Sigmoid colon (tissue), 7 donors: Measurements from ENCODE around the gene CDK5. TPM values are rescaled to one million over a fixed set of nuclear protein-coding genes. Genes with fewer than 3 reads are reported as not detected.

Experiments
- DNase-seq: peaks from one replicate; pipeline ENCODE4 v3.0.0-alpha.2; 2019
- H3K27ac ChIP-seq, 4 donors: fragments of 200-600 bp; sonication (generic); one replicate each; pipeline ENCODE4 v1.5.1; 2016 to 2019; ENCODE audit warnings: mild to moderate bottlenecking in 1 of 4
- H3K27me3 ChIP-seq, 3 donors: fragments of 200-600 bp; sonication (generic); one replicate each; pipeline ENCODE4 v1.5.1; 2019; ENCODE audit warnings: mild to moderate bottlenecking in 1 of 3
- H3K36me3 ChIP-seq, 4 donors: fragments of 200-600 bp; sonication (generic); one replicate each; pipeline ENCODE4 v1.5.1; 2016 to 2019
- H3K4me1 ChIP-seq, 4 donors: fragments of 200-600 bp; sonication (generic); one replicate each; pipeline ENCODE4 v1.5.1; 2017 to 2019
- H3K4me3 ChIP-seq, 4 donors: fragments of 200-600 bp; sonication (generic); one replicate each; pipeline ENCODE4 v1.5.1; 2017 to 2019; ENCODE audit warnings: mild to moderate bottlenecking in 2 of 4, moderate library complexity in 1 of 4
- H3K9me3 ChIP-seq, 4 donors: fragments of 200-600 bp in 3 of 4; sonication (generic) in 3 of 4; one replicate each; pipeline versions ENCODE4 v1.5.1 to v1.6.1; 2013 to 2019
- CTCF ChIP-seq, 4 experiments: fragments of 450-650 bp in 3 of 4; fragments of 200-600 bp in 1 of 4; IDR thresholded peaks; one replicate each; pipeline ENCODE4 v1.5.1; 2016 to 2019; ENCODE audit warnings: antibody characterized with exemption in 4 of 4, mild to moderate bottlenecking in 3 of 4, moderate library complexity in 2 of 4
- EP300 ChIP-seq, 4 donors: sonication (generic); formaldehyde crosslinking; IDR thresholded peaks; one replicate each; pipeline ENCODE4 v1.6.1; 2017; ENCODE audit warnings: antibody characterized with exemption in 4 of 4
- POLR2A ChIP-seq, 2 donors: fragments of 450-650 bp; IDR thresholded peaks; one replicate each; pipeline ENCODE4 v1.6.1; 2016; ENCODE audit warnings: antibody characterized with exemption in 2 of 2, mild to moderate bottlenecking in 2 of 2, moderate library complexity in 2 of 2
- POLR2AphosphoS5 ChIP-seq, 4 donors: sonication (generic); formaldehyde crosslinking; IDR thresholded peaks; one replicate each; pipeline ENCODE4 v1.6.1; 2017; ENCODE audit warnings: antibody characterized with exemption in 4 of 4
- WGBS, 2 donors: extraction: QIAGEN DNeasy Blood & Tissue Kit; methylation state at CpG; one replicate each; pipeline ENCODE4 v1.1.7; 2013; 5-methylcytosine and 5-hydroxymethylcytosine counted together
- intact Hi-C: fragments of 100-400 bp; cut with DNase I; formaldehyde crosslinking; loops from one replicate; pipeline ENCODE4 v1.15.1; 2023
- polyA plus RNA-seq, 3 donors: library from polyadenylated mRNA; stranded (reverse); fragments of 200-250 nt; gene quantifications; one replicate each; pipeline ENCODE4 v1.2.3, GENCODE V29; 2013
- total RNA-seq, 4 donors: library from RNA; depleted of rRNA; stranded (reverse); fragments of >200 nt; gene quantifications; one replicate each; pipeline ENCODE4 v1.1.0, GENCODE V29; 2016
- donor health status: healthy with polysubstance abuse.
- donor health status: Bipolar disorder and iron deficiency.
- donor health status: healthy.

The CDK5 gene
- total and polyA plus RNA-seq, 7 donors, result 6.0 to 10.6 (median 8.2) TPM

- Histone ChIP-seq H3K4me1 (peaks cover 0 to 26% (median 15%) of the 10 kb centered on the region in 4 donors), H3K9me3 (no peaks in the 10 kb centered on the region), H3K27me3 (peaks cover 20 to 70% (median 56%) of the 10 kb centered on the region in 3 donors), H3K36me3 (no peaks in the 10 kb centered on the region), H3K27ac (no peak overlapping the region), H3K4me3 (no peak overlapping the region)
- no peak for DNase-seq
- intact Hi-C loops, result no loop called here
- WGBS, 2 donors, result 62 to 65% methylated on average over 1 of the region's 1 CpG
- TF ChIP-seq EP300 (IDR thresholded peaks at IDR 0.05) (no peak), POLR2AphosphoS5 (IDR thresholded peaks at IDR 0.05) (no peak), CTCF (IDR thresholded peaks at IDR 0.05) (no peak), POLR2A (IDR thresholded peaks at IDR 0.05) (no peak)
These were observed 46.6 kb downstream of the CDK5 start for GRCh38 chr7:151011097-151011409.

DNA sequence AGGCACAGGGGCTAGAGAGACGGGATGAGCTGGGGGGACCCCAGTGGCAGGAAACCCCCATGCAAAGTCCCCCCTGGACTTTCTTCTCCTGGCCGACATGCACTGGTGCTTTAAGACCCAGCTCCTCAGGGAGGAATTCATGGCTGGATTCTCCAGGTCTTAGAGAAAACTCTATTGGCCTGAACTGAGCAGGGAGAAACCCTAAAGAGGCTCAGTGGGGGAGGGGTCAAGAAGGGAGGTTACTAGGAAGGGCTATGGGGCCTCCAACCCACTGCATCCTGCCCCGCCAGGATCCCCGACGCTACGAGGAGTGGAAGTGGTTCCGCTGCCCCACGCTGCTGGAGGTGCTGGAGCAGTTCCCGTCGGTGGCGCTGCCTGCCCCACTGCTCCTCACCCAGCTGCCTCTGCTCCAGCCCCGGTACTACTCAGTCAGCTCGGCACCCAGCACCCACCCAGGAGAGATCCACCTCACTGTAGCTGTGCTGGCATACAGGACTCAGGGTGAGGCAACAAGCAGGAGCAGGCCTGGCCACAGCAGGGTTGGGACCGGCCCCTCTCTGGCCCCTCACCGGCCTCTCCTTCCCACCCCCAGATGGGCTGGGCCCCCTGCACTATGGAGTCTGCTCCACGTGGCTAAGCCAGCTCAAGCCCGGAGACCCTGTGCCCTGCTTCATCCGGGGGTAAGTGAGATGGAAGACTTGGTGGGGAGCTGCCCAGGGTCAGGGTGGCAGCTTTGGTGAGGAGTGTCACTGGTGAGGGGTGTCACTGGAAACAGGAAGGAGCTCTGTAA, 47.2 kb downstream of the CDK5 start:
- Histone ChIP-seq H3K4me1 (peaks cover 0 to 26% (median 15%) of the 10 kb centered on the region in 4 donors), H3K36me3 (no peaks in the 10 kb centered on the region), H3K4me3 (no peak overlapping the region), H3K27me3 (peaks cover 20 to 65% (median 51%) of the 10 kb centered on the region in 3 donors), H3K9me3 (no peaks in the 10 kb centered on the region), H3K27ac (no peak overlapping the region)
- 44 to 79% methylated on average over 18 of the region's 18 CpGs for WGBS, 2 donors
- intact Hi-C loops, result no loop called here
- TF ChIP-seq POLR2A (IDR thresholded peaks at IDR 0.05) (no peak), CTCF (IDR thresholded peaks at IDR 0.05) (no peak), POLR2AphosphoS5 (IDR thresholded peaks at IDR 0.05) (no peak), EP300 (IDR thresholded peaks at IDR 0.05) (no peak)
- no peak for DNase-seq

- H3K9me3 ChIP-seq, result no peaks in the 10 kb centered on the region
- H3K4me3 ChIP-seq, result no peak overlapping the region
- intact Hi-C loops, result no loop called here
- WGBS, 2 donors, result 51 to 64% methylated on average over 7 of the region's 7 CpGs
- H3K36me3 ChIP-seq, result no peaks in the 10 kb centered on the region
- DNase-seq, result no peak
- peaks cover 17 to 59% (median 47%) of the 10 kb centered on the region in 3 donors for H3K27me3 ChIP-seq
- no peak overlapping the region for H3K27ac ChIP-seq
- TF ChIP-seq EP300 (IDR thresholded peaks at IDR 0.05) (no peak), POLR2A (IDR thresholded peaks at IDR 0.05) (no peak), POLR2AphosphoS5 (IDR thresholded peaks at IDR 0.05) (no peak), CTCF (IDR thresholded peaks at IDR 0.05) (no peak)
- peaks cover 0 to 26% (median 15%) of the 10 kb centered on the region in 4 donors for H3K4me1 ChIP-seq
These were observed 47.7 kb downstream of the CDK5 start for GRCh38 chr7:151010037-151010306.

DNA sequence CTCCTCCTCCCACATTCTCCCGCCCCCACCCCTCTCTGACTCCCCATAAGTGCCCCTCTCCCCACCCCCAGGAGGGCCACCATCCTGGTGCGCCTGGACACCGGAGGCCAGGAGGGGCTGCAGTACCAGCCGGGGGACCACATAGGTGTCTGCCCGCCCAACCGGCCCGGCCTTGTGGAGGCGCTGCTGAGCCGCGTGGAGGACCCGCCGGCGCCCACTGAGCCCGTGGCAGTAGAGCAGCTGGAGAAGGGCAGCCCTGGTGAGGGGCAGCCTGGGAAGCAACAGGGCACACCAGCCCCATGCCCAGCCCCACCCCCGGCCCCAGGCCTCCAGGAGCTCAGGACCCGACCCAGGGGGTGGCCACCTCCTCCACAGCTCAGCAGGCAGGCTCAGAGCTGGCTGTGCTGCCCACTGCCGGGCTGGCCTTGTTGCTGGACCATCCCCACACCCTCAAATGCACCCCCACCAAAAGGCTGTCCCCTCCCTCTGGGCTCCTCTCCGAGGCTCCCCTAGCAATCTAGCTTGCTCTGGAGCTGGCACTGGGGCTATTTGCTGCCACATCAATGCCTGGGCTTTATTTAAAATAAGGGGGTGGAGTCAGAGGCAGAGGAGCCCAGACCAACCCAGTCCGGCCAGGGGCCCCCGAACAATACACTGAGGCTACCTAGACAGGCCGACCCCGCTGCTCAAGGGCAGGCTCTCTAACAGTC, 48.2 kb downstream of the CDK5 start:
- DNase-seq, result no peak
- Histone ChIP-seq H3K36me3 (no peaks in the 10 kb centered on the region), H3K9me3 (no peaks in the 10 kb centered on the region), H3K27ac (no peak overlapping the region), H3K4me1 (peaks cover 0 to 26% (median 15%) of the 10 kb centered on the region in 4 donors), H3K27me3 (peaks cover 15 to 54% (median 42%) of the 10 kb centered on the region in 3 donors), H3K4me3 (no peak overlapping the region)
- WGBS, 2 donors, result 80 to 86% methylated on average over 22 of the region's 22 CpGs
- TF ChIP-seq CTCF (IDR thresholded peaks at IDR 0.05) (no peak), POLR2A (IDR thresholded peaks at IDR 0.05) (no peak), EP300 (IDR thresholded peaks at IDR 0.05) (no peak), POLR2AphosphoS5 (IDR thresholded peaks at IDR 0.05) (no peak)
- intact Hi-C loops, result loop anchor here (5.0 kb wide), 1 partner anchor 232 kb away; no protein-coding TSS in a partner anchor
